H7 (cell line): Measurements from ENCODE around the gene EPO. TPM values are rescaled to one million over a fixed set of nuclear protein-coding genes. Genes with fewer than 3 reads are reported as not detected.

ENCODE experiments used
- DNase-seq: peaks from one replicate; pipeline ENCODE4 v3.0.0; 2012
- H3K27me3 ChIP-seq: 2 replicates; pipeline ENCODE4 v1.6.0; 2011; ENCODE audit warnings: mild to moderate bottlenecking, low read length; ENCODE audit not compliant: control insufficient read depth, insufficient read depth
- H3K36me3 ChIP-seq: replicated peaks from 2 replicates; pipeline ENCODE4 v1.5.1; 2011; ENCODE audit warnings: low read length; ENCODE audit not compliant: control insufficient read depth, insufficient read depth
- H3K4me3 ChIP-seq: 2 replicates; pipeline ENCODE4 v1.5.1; 2011; ENCODE audit warnings: low read depth, mild to moderate bottlenecking, control low read depth, low read length, moderate library complexity; ENCODE audit not compliant: insufficient read depth
- total RNA-seq: library from RNA; depleted of rRNA; stranded (reverse); fragments of >200 nt; shearing (Covaris generic); gene quantifications from 2 replicates; pipeline ENCODE4 v1.2.3, GENCODE V29; 2014

The EPO gene
- total RNA-seq, 1 experiment from 2014 or later: not detected

- Histone ChIP-seq H3K4me3 (no peak overlapping the region), H3K27me3 (no peaks in the 10 kb centered on the region), H3K36me3 (peaks cover 24% of the 10 kb centered on the region)
- peak; percentile 63 for DNase-seq
These were observed 40.2 kb upstream of the EPO start for GRCh38 chr7:100679927-100680575.

GRCh38 chr7:100680576-100681271 is 39.5 kb upstream of the EPO start:
- Histone ChIP-seq H3K27me3 (no peaks in the 10 kb centered on the region), H3K4me3 (no peak overlapping the region), H3K36me3 (peaks cover 29% of the 10 kb centered on the region)
- DNase-seq: peak; percentile 56

GRCh38 chr7:100681491-100682227 is 38.6 kb upstream of the EPO start:
- H3K4me3 ChIP-seq: no peak overlapping the region
- peak; percentile 61 for DNase-seq
- peaks cover 32% of the 10 kb centered on the region for H3K36me3 ChIP-seq
- no peaks in the 10 kb centered on the region for H3K27me3 ChIP-seq

GRCh38 chr7:100682228-100682741 is 38.0 kb upstream of the EPO start:
- DNase-seq: peak; percentile 63
- Histone ChIP-seq H3K4me3 (no peak overlapping the region), H3K27me3 (no peaks in the 10 kb centered on the region), H3K36me3 (peaks cover 30% of the 10 kb centered on the region)

GRCh38 chr7:100682991-100683658 is 37.1 kb upstream of the EPO start:
- H3K36me3 ChIP-seq: peaks cover 28% of the 10 kb centered on the region
- H3K4me3 ChIP-seq: no peak overlapping the region
- no peaks in the 10 kb centered on the region for H3K27me3 ChIP-seq
- DNase-seq: no peak

- DNase-seq: peak; percentile 58
- Histone ChIP-seq H3K27me3 (no peaks in the 10 kb centered on the region), H3K4me3 (no peak overlapping the region), H3K36me3 (peaks cover 30% of the 10 kb centered on the region)
These were observed 36.4 kb upstream of the EPO start for GRCh38 chr7:100683659-100684533.

GRCh38 chr7:100684534-100685042 is 35.7 kb upstream of the EPO start:
- Histone ChIP-seq H3K36me3 (peaks cover 32% of the 10 kb centered on the region), H3K27me3 (no peaks in the 10 kb centered on the region)
- DNase-seq: peak; percentile 58

GRCh38 chr7:100685049-100685605 is 35.1 kb upstream of the EPO start:
- DNase-seq: peak; percentile 52
- H3K4me3 ChIP-seq: no peak overlapping the region
- H3K27me3 ChIP-seq: no peaks in the 10 kb centered on the region
- peaks cover 34% of the 10 kb centered on the region for H3K36me3 ChIP-seq

More at GRCh38 chr7:100684534-100685042, 35.7 kb upstream of the EPO start:
- H3K4me3 ChIP-seq: no peak overlapping the region

- H3K36me3 ChIP-seq: peaks cover 34% of the 10 kb centered on the region
These were observed 34.6 kb upstream of the EPO start for GRCh38 chr7:100685631-100686145.

GRCh38 chr7:100686201-100686821 is 34.0 kb upstream of the EPO start:
- H3K4me3 ChIP-seq: no peak overlapping the region
- peak; percentile 60 for DNase-seq
- peaks cover 34% of the 10 kb centered on the region for H3K36me3 ChIP-seq
- H3K27me3 ChIP-seq: no peaks in the 10 kb centered on the region

More at GRCh38 chr7:100685631-100686145, 34.6 kb upstream of the EPO start:
- Histone ChIP-seq H3K4me3 (no peak overlapping the region), H3K27me3 (no peaks in the 10 kb centered on the region)
- DNase-seq: no peak

GRCh38 chr7:100686822-100687211 is 33.5 kb upstream of the EPO start:
- H3K36me3 ChIP-seq: peaks cover 32% of the 10 kb centered on the region

GRCh38 chr7:100687261-100687660 is 33.0 kb upstream of the EPO start:
- no peak overlapping the region for H3K4me3 ChIP-seq
- H3K27me3 ChIP-seq: no peaks in the 10 kb centered on the region
- peaks cover 31% of the 10 kb centered on the region for H3K36me3 ChIP-seq
- peak; percentile 56 for DNase-seq

More at GRCh38 chr7:100686822-100687211, 33.5 kb upstream of the EPO start:
- Histone ChIP-seq H3K4me3 (no peak overlapping the region), H3K27me3 (no peaks in the 10 kb centered on the region)
- DNase-seq: no peak
